ENCODE results near the gene KLHL15. TPM values are rescaled to one million over a fixed set of nuclear protein-coding genes. Genes with fewer than 3 reads are reported as not detected.

The KLHL15 gene
- total RNA-seq, 4 donors from 2014 or later: 3.1 to 7.4 (median 5.5) TPM

GRCh38 chrX:24005028-24005427 lies 22.0 kb downstream of the KLHL15 start:
- no peak for TF ChIP-seq CTCF (IDR thresholded peaks at IDR 0.05)
- TF ChIP-seq POLR2A (IDR thresholded peaks at IDR 0.05): no peak
- H3K36me3 ChIP-seq: no peaks in the 10 kb centered on the region
- no peak for DNase-seq
- H3K9me3 ChIP-seq: no peaks in the 10 kb centered on the region
- no peak overlapping the region for H3K4me3 ChIP-seq
- no peak overlapping the region for H3K27ac ChIP-seq
- no peaks in the 10 kb centered on the region for H3K4me1 ChIP-seq
- H3K27me3 ChIP-seq: no peaks in the 10 kb centered on the region

GRCh38 chrX:24002792-24003191 lies 24.2 kb downstream of the KLHL15 start:
- TF ChIP-seq CTCF (IDR thresholded peaks at IDR 0.05): no peak
- TF ChIP-seq POLR2A (IDR thresholded peaks at IDR 0.05): no peak
- DNase-seq: no peak
- Histone ChIP-seq H3K27ac (no peak overlapping the region), H3K4me3 (no peak overlapping the region), H3K4me1 (no peaks in the 10 kb centered on the region), H3K36me3 (no peaks in the 10 kb centered on the region), H3K27me3 (no peaks in the 10 kb centered on the region), H3K9me3 (no peaks in the 10 kb centered on the region)

- no peaks in the 10 kb centered on the region for H3K4me1 ChIP-seq
- TF ChIP-seq CTCF (IDR thresholded peaks at IDR 0.05) (no peak), POLR2A (IDR thresholded peaks at IDR 0.05) (no peak)
- DNase-seq: no peak
- H3K27ac ChIP-seq: no peak overlapping the region
- H3K9me3 ChIP-seq: no peaks in the 10 kb centered on the region
- H3K36me3 ChIP-seq: no peaks in the 10 kb centered on the region
- no peak overlapping the region for H3K4me3 ChIP-seq
- no peaks in the 10 kb centered on the region for H3K27me3 ChIP-seq
These were observed 24.8 kb downstream of the KLHL15 start for GRCh38 chrX:24002167-24002566.

- Histone ChIP-seq H3K4me1 (no peaks in the 10 kb centered on the region), H3K27me3 (no peaks in the 10 kb centered on the region), H3K9me3 (no peaks in the 10 kb centered on the region), H3K27ac (no peak overlapping the region), H3K36me3 (no peaks in the 10 kb centered on the region), H3K4me3 (no peak overlapping the region)
- DNase-seq: no peak
- TF ChIP-seq CTCF (IDR thresholded peaks at IDR 0.05) (no peak), POLR2A (IDR thresholded peaks at IDR 0.05) (no peak)
These were observed 27.3 kb downstream of the KLHL15 start for GRCh38 chrX:23999671-24000070.

GRCh38 chrX:23993012-23993633 lies 33.9 kb downstream of the KLHL15 start:
- H3K27me3 ChIP-seq: no peaks in the 10 kb centered on the region
- no peaks in the 10 kb centered on the region for H3K9me3 ChIP-seq
- peaks cover 0 to 5% (median 0%) of the 10 kb centered on the region in 3 donors for H3K36me3 ChIP-seq
- no peak for TF ChIP-seq CTCF (IDR thresholded peaks at IDR 0.05)
- no peak for DNase-seq
- H3K27ac ChIP-seq: no peak overlapping the region
- no peaks in the 10 kb centered on the region for H3K4me1 ChIP-seq
- H3K4me3 ChIP-seq: no peak overlapping the region

- no peaks in the 10 kb centered on the region for H3K27me3 ChIP-seq
- H3K9me3 ChIP-seq: no peaks in the 10 kb centered on the region
- peaks cover 0 to 12% (median 0%) of the 10 kb centered on the region in 3 donors for H3K36me3 ChIP-seq
- H3K27ac ChIP-seq: no peak overlapping the region
- H3K4me3 ChIP-seq: no peak overlapping the region
- H3K4me1 ChIP-seq: no peaks in the 10 kb centered on the region
- no peak for TF ChIP-seq CTCF (IDR thresholded peaks at IDR 0.05)
- no peak for TF ChIP-seq POLR2A (IDR thresholded peaks at IDR 0.05)
- no peak for DNase-seq
These were observed 34.6 kb downstream of the KLHL15 start for GRCh38 chrX:23992431-23992830.

All from Peyer's patch (tissue), 4 donors.